Mucosa of descending colon (tissue), 3 donors: ENCODE data around the gene SNX19. TPM values are rescaled to one million over a fixed set of nuclear protein-coding genes. Genes with fewer than 3 reads are reported as not detected.

Source experiments
- ATAC-seq: fragments of 200-7000 bp; cut with Tn5 transposase; one replicate; pipeline ENCODE4 v1.9.1; 2020; ENCODE audit warnings: mild to moderate bottlenecking, moderate library complexity
- DNase-seq, 3 donors: peaks; one replicate each; pipeline ENCODE4 v3.0.0-alpha.2; 2020
- H3K36me3 ChIP-seq: fragments of 200-600 bp; one replicate; pipeline ENCODE4 v1.8.0; 2021; ENCODE audit warnings: low read depth, mild to moderate bottlenecking
- H3K4me1 ChIP-seq: fragments of 200-600 bp; one replicate; pipeline ENCODE4 v1.8.0; 2021; ENCODE audit warnings: low read depth, mild to moderate bottlenecking
- H3K4me3 ChIP-seq: fragments of 200-600 bp; one replicate; pipeline ENCODE4 v1.8.0; 2021; ENCODE audit warnings: mild to moderate bottlenecking
- H3K9me3 ChIP-seq: fragments of 200-600 bp; one replicate; pipeline ENCODE4 v1.8.0; 2021; ENCODE audit warnings: mild to moderate bottlenecking
- CTCF ChIP-seq: fragments of 200-600 bp; IDR thresholded peaks from one replicate; pipeline ENCODE4 v1.8.0; 2022; ENCODE audit warnings: antibody characterized with exemption, mild to moderate bottlenecking
- intact Hi-C, 2 donors: fragments of 100-400 bp; cut with DNase I in 1 of 2; cut with micrococcal nuclease in 1 of 2; formaldehyde crosslinking; loops; one replicate each; pipeline versions ENCODE4 v1.11.0 to v1.11.1; 2022; cut with DNase I, micrococcal nuclease
- total RNA-seq, 3 donors: library from RNA; stranded (reverse); fragmentation: NEBNext Ultra II Directional in 2 of 3; extraction: Animal tissue kit (Norgen Biotek cat#: 25700) in 2 of 3; gene quantifications; one replicate each; pipeline versions ENCODE4 v1.2.1 to v1.2.4, GENCODE V29; 2021 to 2023
- donor health status: DM: no; HTN: no; CAD: no; lungs with moderate emphysema.
- donor health status: DM: no; HTN: no; CAD: no.
- donor health status: DM: no; HTN: yes; CAD: no.

The SNX19 gene
- total RNA-seq, 3 donors from 2014 or later: 53.1 to 87.5 (median 76.7) TPM

- DNase-seq (no peak), ATAC-seq (no peak)
- Histone ChIP-seq H3K4me1 (no peaks in the 10 kb centered on the region), H3K4me3 (no peak overlapping the region), H3K36me3 (no peaks in the 10 kb centered on the region), H3K9me3 (no peaks in the 10 kb centered on the region)
- no peak for TF ChIP-seq CTCF
- intact Hi-C loops: no loop called here
These were observed 89.7 kb downstream of the SNX19 start for GRCh38 chr11:130826572-130826971.

GRCh38 chr11:130825983-130826382 is 90.3 kb downstream of the SNX19 start:
- Histone ChIP-seq H3K4me1 (no peaks in the 10 kb centered on the region), H3K9me3 (no peaks in the 10 kb centered on the region), H3K4me3 (no peak overlapping the region), H3K36me3 (no peaks in the 10 kb centered on the region)
- intact Hi-C loops: no loop called here
- no peak for TF ChIP-seq CTCF
- DNase-seq (no peak), ATAC-seq (no peak)

GRCh38 chr11:130825561-130825960 is 90.7 kb downstream of the SNX19 start:
- no peak overlapping the region for H3K4me3 ChIP-seq
- TF ChIP-seq CTCF: no peak
- DNase-seq (no peak), ATAC-seq (no peak)
- H3K9me3 ChIP-seq: no peaks in the 10 kb centered on the region
- no peaks in the 10 kb centered on the region for H3K4me1 ChIP-seq
- intact Hi-C loops: no loop called here
- H3K36me3 ChIP-seq: no peaks in the 10 kb centered on the region
